T follicular helper cell (primary cell): ENCODE results near the gene ZNHIT6.
"Not testable (repeated sequence)": the region's sequence is repeated elsewhere in the genome, so short reads cannot be mapped to it uniquely, and the experiment has no call there.

Experiments used
- DNase-seq: peaks from one replicate; pipeline ENCODE4 v3.0.0-alpha.2; 2020; ENCODE audit warnings: low read depth

Gene ZNHIT6

DNA sequence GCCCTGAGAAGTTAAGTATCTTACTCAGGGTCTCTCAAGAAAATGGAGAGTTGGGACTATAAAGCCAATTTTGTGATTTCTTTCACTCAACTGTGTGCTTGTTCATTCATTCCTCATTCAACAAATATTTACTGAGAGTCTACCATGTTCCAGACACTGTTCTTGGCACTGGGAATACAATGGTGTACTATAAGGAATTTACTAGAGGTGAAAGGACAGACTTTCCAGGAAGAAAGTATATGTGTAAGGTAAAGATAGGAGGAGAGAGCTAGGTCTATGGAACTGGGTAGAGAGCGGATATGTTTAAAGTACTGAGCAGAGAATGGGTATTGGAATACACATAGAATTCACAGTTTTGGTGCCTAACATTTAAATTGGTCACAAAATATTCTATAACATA is 42.3 kb downstream of the ZNHIT6 start:
- DNase-seq: no peak

GRCh38 chr1:85663382-85663781 is 44.9 kb downstream of the ZNHIT6 start:
- no peak for DNase-seq

DNA sequence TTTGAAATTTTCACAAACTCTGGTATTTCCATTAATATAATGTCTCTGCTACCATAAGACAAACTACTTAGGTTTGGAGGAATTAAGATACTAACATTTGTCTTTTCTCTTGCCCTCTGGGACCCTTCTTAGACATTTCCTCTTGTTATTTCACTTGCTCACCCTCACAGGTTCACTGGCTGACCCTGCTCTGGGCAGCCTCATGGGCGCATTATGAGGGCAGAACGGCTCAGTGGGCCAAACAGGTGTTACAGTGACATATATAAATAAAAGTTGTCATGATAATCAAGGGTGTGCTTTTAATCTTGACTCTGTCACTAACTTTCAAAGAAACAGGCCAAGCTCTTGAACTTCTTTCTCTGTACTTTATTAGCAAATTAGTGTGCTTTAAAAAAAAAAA is 46.5 kb downstream of the ZNHIT6 start:
- DNase-seq: no peak

GRCh38 chr1:85660541-85660940 is 47.7 kb downstream of the ZNHIT6 start:
- DNase-seq: no peak

DNA sequence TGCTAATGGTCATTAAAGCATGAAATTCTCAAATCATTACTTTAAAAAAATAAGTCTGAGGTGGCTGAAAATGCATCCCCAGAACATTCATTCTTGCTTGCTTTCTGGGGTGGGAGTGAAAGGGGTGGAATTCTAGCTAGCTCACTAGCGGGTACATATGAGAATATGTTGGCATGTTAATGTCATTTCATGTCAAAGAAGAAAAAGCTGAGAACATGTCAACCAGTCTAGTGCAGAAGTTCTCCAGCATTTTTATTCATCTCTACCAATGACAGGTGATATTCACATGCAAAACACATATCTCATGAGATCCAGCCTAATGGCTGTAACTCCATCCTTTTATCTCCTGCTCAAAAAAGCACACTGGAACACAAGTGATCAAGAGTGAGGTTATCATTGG is 49.1 kb downstream of the ZNHIT6 start:
- no peak for DNase-seq

DNA sequence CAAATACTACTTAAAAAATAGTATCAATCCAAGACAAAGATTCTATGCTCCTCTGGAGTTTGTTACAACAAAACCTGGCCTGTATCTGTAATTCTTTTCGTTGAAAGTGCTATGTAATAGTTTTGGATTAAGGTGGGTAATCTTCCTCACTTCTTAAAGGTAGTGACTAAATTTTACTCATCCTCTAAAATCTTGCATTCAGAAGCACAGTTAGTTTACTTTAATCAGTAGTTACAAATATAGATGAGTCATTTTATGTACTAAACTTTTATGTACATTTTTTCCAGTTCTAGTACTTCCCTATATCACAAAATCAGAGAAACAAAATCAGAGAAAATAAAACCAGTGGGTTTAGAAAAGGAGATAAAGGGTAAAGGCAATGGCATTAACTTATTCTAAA is 51.3 kb downstream of the ZNHIT6 start:
- no peak for DNase-seq

GRCh38 chr1:85656256-85656655 is 52.0 kb downstream of the ZNHIT6 start:
- DNase-seq: no peak

GRCh38 chr1:85655315-85655714 is 52.9 kb downstream of the ZNHIT6 start:
- no peak for DNase-seq

- DNase-seq: no peak
Measured at GRCh38 chr1:85654066-85654782, 54.0 kb downstream of the ZNHIT6 start.

- DNase-seq: no peak
Measured at GRCh38 chr1:85652327-85652726, 55.9 kb downstream of the ZNHIT6 start.

DNA sequence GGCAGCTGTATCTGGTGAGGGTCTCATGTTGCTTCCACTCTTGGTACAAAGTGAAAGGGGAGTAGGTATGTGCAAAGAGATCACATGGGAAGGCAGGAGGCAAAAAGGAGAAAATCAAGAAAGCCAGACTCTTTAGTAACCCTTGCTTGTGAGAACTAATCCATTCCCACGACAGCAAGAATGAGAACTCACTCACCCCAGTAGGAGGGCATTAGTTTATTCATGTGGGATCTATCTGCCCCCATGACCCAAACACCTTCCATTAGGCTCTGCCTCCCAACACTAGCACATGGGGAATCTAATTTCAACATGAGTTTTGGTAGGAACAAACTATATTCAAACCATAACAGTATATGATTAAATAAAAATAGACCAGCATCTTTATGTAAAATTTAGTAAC is 57.6 kb downstream of the ZNHIT6 start:
- DNase-seq: no peak

DNA sequence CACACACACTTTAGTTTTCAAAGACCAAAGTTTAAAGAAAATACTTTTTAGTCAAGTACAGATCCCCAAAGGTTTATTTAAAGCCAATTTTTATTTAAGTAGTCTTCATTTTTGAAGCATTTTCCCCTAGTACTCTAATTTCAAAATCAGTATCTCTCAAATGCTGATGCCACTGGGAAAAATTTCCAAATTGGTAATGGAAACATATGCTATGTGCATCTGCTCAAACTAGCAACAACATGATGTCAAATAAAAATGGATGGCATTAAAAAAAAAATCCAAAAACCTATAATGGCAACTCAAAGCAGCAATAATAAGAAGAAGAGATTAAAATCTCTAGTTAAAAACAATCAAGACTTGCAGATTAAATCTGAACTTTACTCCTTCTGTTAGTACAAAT is 58.6 kb downstream of the ZNHIT6 start:
- no peak for DNase-seq

DNA sequence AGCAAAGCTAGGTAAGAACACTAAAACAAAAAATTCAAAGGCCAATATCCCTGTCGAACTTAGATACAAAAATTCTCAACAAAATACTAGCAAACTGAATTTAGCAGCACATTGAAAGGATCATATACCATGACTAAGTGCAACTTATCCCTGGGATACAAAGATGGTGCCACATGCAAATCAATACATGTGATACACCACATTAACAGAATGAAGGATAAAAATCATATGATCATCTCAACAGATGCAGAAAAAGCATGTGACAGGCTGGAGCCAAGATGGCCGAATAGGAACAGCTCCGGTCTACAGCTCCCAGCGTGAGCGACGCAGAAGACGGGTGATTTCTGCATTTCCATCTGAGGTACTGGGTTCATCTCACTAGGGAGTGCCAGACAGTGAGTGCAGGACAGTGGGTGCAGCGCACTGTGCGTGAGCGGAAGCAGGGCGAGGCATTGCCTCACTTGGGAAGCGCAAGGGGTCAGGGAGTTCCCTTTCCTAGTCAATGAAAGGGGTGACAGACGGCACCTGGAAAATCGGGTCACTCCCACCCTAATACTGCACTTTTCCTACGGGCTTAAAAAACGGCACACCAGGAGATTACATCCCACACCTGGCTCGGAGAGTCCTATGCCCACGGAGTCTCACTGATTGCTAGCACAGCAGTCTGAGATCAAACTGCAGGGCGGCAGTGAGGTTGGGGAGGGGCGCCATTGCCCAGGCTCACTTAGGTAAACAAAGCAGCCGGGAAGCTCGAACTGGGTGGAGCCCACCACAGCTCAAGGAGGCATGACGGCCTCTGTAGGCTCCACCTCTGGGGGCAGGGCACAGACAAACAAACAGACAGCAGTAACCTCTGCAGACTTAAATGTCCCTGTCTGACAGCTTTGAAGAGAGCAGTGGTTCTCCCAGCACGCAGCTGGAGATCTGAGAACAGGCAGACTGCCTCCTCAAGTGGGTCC is 66.4 kb downstream of the ZNHIT6 start:
- DNase-seq: not testable (repeated sequence)

DNA sequence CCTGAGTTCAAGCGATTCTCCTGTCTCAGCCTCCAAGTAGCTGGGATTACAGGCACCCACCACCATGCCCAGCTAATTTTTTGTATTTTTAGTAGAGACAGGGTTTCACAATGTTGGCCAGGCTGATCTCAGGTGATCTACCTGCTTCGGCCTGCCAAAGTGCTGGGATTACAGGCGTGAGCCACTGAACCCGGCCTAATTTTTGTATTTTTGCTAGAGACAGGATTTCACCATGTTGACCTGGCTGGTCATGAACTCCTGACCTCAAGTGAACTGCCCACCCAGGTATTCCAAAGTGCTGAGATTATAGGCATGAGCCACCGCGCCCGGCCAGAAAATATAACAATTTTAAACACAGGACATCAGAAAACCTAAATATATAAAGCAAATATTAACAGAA is 68.3 kb downstream of the ZNHIT6 start:
- DNase-seq: not testable (repeated sequence)

DNA sequence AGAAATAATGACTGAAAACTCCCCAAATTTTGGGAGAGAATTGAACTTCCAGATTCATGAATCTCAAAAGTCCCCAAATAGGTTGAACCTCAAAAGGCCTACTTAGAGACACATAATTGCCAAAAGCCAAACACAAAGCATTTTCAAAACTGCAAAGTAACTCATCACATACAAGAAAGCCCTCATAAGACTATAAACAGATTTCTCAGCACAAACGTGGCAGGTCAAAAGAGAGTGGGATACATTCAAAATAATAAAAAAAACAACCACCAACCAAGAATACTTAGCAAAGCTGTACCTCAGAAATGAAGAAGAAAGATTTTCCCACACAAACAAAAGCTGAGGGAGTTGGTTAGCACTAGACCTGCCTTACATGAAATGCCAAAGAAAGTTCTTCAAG is 69.8 kb downstream of the ZNHIT6 start:
- no peak for DNase-seq

DNA sequence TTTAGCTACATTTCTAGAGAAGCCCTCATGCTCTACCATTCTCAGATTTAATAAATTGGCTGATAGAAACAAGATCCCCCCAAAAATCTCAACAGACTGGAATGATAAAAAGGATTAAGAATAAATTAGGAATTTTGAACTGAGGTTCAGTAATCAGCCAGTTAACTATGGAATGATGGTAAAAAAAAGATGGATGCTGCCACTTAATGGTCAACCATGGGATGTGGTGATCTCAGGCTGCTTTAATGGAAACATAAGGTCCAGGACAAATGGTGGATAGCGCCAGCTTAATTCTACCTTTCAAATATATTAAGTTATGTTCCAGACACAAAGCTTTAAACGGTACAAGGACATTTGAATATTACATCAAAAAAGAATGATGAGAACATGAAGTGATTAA is 77.7 kb downstream of the ZNHIT6 start:
- DNase-seq: no peak

- no peak for DNase-seq
Measured at GRCh38 chr1:85629532-85629920, 78.7 kb downstream of the ZNHIT6 start.

DNA sequence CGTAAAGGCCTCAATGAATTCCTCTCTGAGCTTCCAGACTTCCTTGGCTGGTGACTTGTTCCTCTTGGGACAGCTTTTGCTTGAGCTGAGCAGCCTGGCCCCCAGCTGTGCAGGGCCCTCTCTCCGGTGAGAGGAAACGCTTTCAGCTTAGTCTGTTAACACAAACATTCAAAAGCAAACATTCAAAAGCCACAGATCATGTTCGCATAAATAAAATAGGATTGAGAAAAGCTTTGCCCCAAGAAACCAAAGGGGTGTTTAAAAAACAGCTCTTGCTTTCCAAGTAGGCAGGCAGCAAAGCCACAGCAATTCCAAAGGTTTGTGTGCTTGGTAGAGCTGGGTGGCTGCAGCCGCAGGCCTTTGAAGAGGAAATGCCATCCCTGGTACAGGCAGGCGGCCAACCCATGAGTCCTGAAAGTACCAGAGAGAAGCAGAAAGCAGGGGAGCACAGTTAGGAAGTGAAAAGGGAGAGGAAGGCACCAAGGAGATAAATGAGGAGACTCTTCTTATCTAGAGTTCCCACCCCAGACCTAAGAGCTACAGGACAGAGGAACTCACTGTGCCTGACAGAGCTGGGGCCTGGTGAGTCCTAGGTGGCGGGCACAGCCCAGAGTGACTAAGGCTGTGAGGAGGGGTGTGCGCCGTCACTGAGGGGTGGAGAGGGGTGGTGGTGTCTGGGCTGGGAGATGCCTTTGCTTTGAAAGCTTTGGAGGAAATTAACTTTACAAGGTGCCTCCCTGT is 79.3 kb downstream of the ZNHIT6 start:
- DNase-seq: no peak

DNA sequence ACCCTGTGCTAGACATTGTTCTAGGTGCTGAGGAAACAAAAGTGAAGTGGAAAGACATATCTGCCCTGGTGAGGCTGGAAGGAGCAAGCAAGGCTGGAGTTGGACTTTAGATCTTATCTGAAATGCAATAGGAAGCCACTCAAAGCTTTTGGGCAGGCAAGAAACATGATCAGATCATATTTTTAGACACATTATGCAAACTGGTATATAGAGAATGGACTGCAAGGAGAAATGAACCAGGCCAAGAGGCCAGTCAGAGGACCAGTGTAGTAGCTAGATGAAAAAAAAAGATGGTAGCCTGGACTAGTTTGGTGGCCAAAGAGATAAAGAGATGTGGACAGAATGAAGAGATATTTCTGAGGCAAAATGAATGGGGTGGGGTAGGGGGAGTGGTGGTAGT is 81.4 kb downstream of the ZNHIT6 start:
- DNase-seq: no peak

DNA sequence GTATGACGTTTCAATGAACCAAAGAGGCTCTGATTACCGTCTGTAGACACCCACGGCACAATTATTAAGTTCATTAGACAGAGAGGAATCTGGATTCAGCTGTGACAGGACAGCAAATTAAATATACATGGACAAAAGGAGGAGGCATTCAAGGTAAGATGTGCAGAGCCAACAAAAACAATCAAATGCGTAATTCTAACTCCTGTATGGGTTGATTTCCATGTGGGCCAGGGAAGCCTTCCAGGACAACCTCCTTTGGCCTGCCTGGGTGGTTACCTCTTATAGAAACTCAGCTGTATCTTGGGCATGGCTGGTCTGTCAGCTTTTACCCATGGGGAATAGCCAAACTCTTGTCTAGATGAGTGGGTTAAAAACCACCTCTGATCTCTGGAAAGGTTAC is 83.9 kb downstream of the ZNHIT6 start:
- DNase-seq: no peak

DNA sequence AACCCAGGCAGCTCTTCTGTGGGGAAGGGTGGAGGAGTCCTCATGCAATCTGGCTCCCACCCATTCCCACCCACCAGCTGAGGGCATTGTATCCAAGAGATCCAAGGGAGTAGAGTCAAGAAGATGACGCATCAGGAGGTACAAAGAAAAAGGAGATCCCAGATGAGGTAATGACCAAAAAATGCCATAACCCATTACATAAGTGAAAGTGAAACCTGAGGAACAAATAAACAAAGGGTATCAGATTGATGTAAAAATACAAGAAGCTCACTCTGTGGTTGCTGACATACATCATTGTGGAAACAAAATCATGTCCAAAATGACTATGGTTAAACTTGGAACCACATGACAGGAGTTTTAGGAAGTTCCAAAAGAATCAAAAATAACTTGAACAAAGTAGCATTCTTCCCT is 85.2 kb downstream of the ZNHIT6 start:
- no peak for DNase-seq

DNA sequence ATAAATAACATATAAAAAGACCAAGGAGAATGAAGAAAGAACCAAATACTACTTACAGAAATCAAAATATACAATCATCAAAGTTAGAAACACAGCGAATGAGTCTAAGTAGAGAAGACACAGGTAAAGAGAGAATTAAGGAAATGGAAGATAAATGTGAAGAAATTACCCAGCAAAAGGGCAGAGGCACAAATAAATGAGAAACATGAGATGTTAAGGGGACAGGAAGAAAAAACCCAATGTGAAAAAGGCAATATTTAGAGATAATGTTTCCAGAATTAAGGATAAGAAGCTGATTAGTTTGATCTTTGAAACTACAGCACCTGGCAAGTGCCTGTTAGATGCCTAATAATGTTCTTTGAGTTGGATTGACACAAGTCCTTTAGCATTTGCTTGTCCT is 86.8 kb downstream of the ZNHIT6 start:
- no peak for DNase-seq
